ENCODE results near the gene SPANXD. TPM values are rescaled to one million over a fixed set of nuclear protein-coding genes. Genes with fewer than 3 reads are reported as not detected.
"Not testable (repeated sequence)": the region's sequence is repeated elsewhere in the genome, so short reads cannot be mapped to it uniquely, and the experiment has no call there.

Gene SPANXD, protein sequence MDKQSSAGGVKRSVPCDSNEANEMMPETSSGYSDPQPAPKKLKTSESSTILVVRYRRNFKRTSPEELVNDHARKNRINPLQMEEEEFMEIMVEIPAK
- not detected in 2 replicates for total RNA-seq

DNA sequence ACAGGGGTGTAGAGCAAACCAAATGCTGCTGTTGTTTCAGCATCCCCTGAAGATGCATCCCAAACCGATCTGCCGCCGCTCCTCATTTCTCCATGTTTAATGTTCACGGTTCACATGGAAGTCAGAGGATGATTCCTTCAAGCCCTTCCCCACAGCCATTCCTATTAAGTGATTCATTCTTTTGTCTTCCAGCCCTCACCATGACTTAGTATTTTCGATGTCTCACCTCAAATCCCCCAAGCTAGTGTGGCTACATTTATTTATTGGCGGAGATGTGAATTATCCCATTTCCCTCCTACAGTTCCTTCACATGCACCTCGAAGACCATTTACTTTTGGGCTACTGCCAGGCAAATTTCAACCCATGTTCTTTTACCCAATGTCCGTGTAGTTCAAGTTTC is at the start of gene SPANXD:
TSS of gene SPANXD (minus strand) at position 101 of the 400 bp plus-strand sequence. CDS start 334 bp downstream, outside the sequence.
- H3K4me3 Mint-ChIP-seq (ENCODE audit: low read depth); H3K27me3 Mint-ChIP-seq (ENCODE audit: low read depth); H3K9me3 Mint-ChIP-seq; DNase-seq (ENCODE audit: low spot score); H3K27ac Mint-ChIP-seq; H3K4me1 Mint-ChIP-seq (ENCODE audit: low read depth); intact Hi-C loops (cut with micrococcal nuclease); H3K36me3 Mint-ChIP-seq (ENCODE audit: low read depth): not testable (repeated sequence)

DNA sequence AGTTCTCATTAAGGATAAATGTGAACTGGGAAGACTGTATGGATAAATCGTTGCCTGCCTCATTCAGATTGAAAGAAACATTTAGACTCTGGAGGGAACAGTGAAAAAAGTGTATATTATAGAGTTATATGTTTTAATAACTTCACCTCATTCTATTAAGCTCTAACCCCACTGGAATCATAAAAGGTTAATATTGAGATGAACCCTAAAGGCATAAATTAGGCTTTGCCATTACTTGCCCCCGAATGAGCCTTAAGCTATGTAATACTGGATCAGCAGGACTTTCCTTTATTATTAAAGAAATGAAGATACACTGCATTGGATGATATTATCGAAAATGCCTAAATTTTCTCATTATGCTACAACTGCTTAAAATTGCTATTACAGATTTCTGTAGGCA is 44.1 kb upstream of the SPANXD start:
- H3K36me3 Mint-ChIP-seq (ENCODE audit: low read depth), result no peaks in the 10 kb centered on the region
- no peaks in the 10 kb centered on the region for H3K4me1 Mint-ChIP-seq (ENCODE audit: low read depth)
- no peaks in the 10 kb centered on the region for H3K9me3 Mint-ChIP-seq
- intact Hi-C loops (cut with micrococcal nuclease), result no loop called here
- DNase-seq (ENCODE audit: low spot score), result no peak
- no peak overlapping the region for H3K27ac Mint-ChIP-seq
- H3K4me3 Mint-ChIP-seq (ENCODE audit: low read depth), result no peak overlapping the region
- H3K27me3 Mint-ChIP-seq (ENCODE audit: low read depth), result no peaks in the 10 kb centered on the region

- Mint-ChIP-seq H3K9me3 (peaks cover 4% of the 10 kb centered on the region), H3K4me1 (ENCODE audit: low read depth) (no peaks in the 10 kb centered on the region), H3K36me3 (ENCODE audit: low read depth) (no peaks in the 10 kb centered on the region), H3K27me3 (ENCODE audit: low read depth) (no peaks in the 10 kb centered on the region), H3K27ac (no peak overlapping the region), H3K4me3 (ENCODE audit: low read depth) (no peak overlapping the region)
- DNase-seq (ENCODE audit: low spot score), result no peak
- intact Hi-C loops (cut with micrococcal nuclease), result no loop called here
Measured at GRCh38 chrX:141736656-141737055, 38.1 kb upstream of the SPANXD start.

DNA sequence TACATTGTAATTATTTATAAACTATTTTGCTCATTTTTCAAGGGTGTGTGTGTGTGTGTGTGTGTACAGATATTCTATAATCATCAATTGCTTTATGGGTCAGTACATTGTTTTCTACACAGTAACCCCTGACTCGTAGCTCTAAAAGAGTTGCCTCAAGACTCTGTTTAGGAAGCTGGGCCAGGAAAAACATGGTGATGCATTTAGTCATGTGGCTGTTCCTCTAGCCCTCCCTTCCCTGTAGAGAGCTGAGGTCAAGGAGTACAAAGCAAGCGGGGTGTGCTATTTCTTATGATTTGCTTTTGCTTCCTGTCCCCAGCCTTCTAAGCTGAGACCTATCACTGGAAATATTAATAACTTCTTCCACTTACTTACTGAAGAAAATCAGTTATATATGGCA is 34.8 kb upstream of the SPANXD start:
- Mint-ChIP-seq H3K4me1 (ENCODE audit: low read depth) (no peaks in the 10 kb centered on the region), H3K27me3 (ENCODE audit: low read depth) (no peaks in the 10 kb centered on the region), H3K27ac (no peak overlapping the region), H3K9me3 (peaks cover 4% of the 10 kb centered on the region), H3K36me3 (ENCODE audit: low read depth) (no peaks in the 10 kb centered on the region), H3K4me3 (ENCODE audit: low read depth) (no peak overlapping the region)
- no peak for DNase-seq (ENCODE audit: low spot score)
- intact Hi-C loops (cut with micrococcal nuclease), result no loop called here

- no peak for DNase-seq (ENCODE audit: low spot score)
- no peak overlapping the region for H3K4me3 Mint-ChIP-seq (ENCODE audit: low read depth)
- no peaks in the 10 kb centered on the region for H3K36me3 Mint-ChIP-seq (ENCODE audit: low read depth)
- no peaks in the 10 kb centered on the region for H3K4me1 Mint-ChIP-seq (ENCODE audit: low read depth)
- peaks cover 4% of the 10 kb centered on the region for H3K9me3 Mint-ChIP-seq
- no peak overlapping the region for H3K27ac Mint-ChIP-seq
- intact Hi-C loops (cut with micrococcal nuclease), result no loop called here
- no peaks in the 10 kb centered on the region for H3K27me3 Mint-ChIP-seq (ENCODE audit: low read depth)
Measured at GRCh38 chrX:141732031-141732430, 33.5 kb upstream of the SPANXD start.

GRCh38 chrX:141724186-141724585 is 25.6 kb upstream of the SPANXD start:
- Mint-ChIP-seq H3K27me3 (ENCODE audit: low read depth) (no peaks in the 10 kb centered on the region), H3K4me3 (ENCODE audit: low read depth) (no peak overlapping the region), H3K9me3 (peaks cover 9% of the 10 kb centered on the region), H3K4me1 (ENCODE audit: low read depth) (no peaks in the 10 kb centered on the region), H3K27ac (no peak overlapping the region), H3K36me3 (ENCODE audit: low read depth) (no peaks in the 10 kb centered on the region)
- no peak for DNase-seq (ENCODE audit: low spot score)
- intact Hi-C loops (cut with micrococcal nuclease), result no loop called here

- Mint-ChIP-seq H3K27me3 (ENCODE audit: low read depth) (no peaks in the 10 kb centered on the region), H3K4me1 (ENCODE audit: low read depth) (no peaks in the 10 kb centered on the region), H3K36me3 (ENCODE audit: low read depth) (no peaks in the 10 kb centered on the region), H3K9me3 (no peaks in the 10 kb centered on the region), H3K27ac (no peak overlapping the region), H3K4me3 (ENCODE audit: low read depth) (no peak overlapping the region)
- no peak for DNase-seq (ENCODE audit: low spot score)
- intact Hi-C loops (cut with micrococcal nuclease), result no loop called here
Measured at GRCh38 chrX:141714680-141715079, 16.1 kb upstream of the SPANXD start.

DNA sequence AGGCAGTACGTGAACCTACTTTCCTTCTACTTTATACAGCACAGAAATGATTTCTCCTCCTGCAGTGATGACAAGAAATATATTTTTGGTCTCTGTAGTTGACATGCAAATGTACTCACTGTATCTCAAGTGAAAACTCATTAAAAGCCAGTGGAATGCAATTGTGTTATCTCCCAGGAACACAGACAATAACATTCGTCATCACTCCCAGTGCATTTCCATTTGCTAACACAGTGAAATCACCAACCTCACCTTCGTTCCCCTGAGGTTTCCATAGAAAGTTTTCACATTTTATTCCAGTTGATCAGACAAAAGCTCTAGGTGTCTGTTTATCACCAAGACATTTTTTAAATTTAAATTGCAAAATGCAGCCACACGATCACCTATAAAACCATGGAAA is 2.5 kb upstream of the SPANXD start:
- H3K36me3 Mint-ChIP-seq (ENCODE audit: low read depth), result no peaks in the 10 kb centered on the region
- H3K4me1 Mint-ChIP-seq (ENCODE audit: low read depth), result no peaks in the 10 kb centered on the region
- intact Hi-C loops (cut with micrococcal nuclease), result no loop called here
- DNase-seq (ENCODE audit: low spot score), result no peak
- no peaks in the 10 kb centered on the region for H3K27me3 Mint-ChIP-seq (ENCODE audit: low read depth)
- no peak overlapping the region for H3K27ac Mint-ChIP-seq
- peaks cover 6% of the 10 kb centered on the region for H3K9me3 Mint-ChIP-seq
- H3K4me3 Mint-ChIP-seq (ENCODE audit: low read depth), result no peak overlapping the region

GRCh38 chrX:141673946-141674345 is 24.6 kb downstream of the SPANXD start:
- no peaks in the 10 kb centered on the region for H3K36me3 Mint-ChIP-seq (ENCODE audit: low read depth)
- H3K4me3 Mint-ChIP-seq (ENCODE audit: low read depth), result no peak overlapping the region
- H3K4me1 Mint-ChIP-seq (ENCODE audit: low read depth), result no peaks in the 10 kb centered on the region
- no peaks in the 10 kb centered on the region for H3K27me3 Mint-ChIP-seq (ENCODE audit: low read depth)
- no peak for DNase-seq (ENCODE audit: low spot score)
- peaks cover 12% of the 10 kb centered on the region for H3K9me3 Mint-ChIP-seq
- intact Hi-C loops (cut with micrococcal nuclease), result no loop called here
- no peak overlapping the region for H3K27ac Mint-ChIP-seq

GRCh38 chrX:141669689-141670088 is 28.9 kb downstream of the SPANXD start:
- H3K27me3 Mint-ChIP-seq (ENCODE audit: low read depth), result no peaks in the 10 kb centered on the region
- no peaks in the 10 kb centered on the region for H3K36me3 Mint-ChIP-seq (ENCODE audit: low read depth)
- no peak overlapping the region for H3K27ac Mint-ChIP-seq
- peaks cover 7% of the 10 kb centered on the region for H3K9me3 Mint-ChIP-seq
- H3K4me3 Mint-ChIP-seq (ENCODE audit: low read depth), result no peak overlapping the region
- H3K4me1 Mint-ChIP-seq (ENCODE audit: low read depth), result no peaks in the 10 kb centered on the region
- no peak for DNase-seq (ENCODE audit: low spot score)
- intact Hi-C loops (cut with micrococcal nuclease), result no loop called here

DNA sequence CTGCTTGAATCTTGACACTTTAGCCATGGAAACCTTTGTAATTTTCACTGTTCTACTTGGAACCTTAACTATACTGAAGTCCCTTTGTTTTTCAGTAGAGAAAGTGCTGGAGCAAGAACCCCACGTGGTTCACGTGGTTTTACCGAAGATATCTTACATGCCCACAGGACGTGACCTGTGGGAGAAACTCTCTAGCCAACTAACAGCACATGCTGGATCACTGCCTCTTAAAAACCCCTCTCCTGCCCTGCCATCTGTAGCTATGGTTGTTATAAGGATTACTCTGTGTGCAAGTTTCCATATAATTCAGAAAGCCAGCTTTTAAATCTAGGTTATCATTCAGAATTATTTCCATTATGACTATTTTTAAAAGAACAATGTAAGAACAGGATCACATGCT is 30.2 kb downstream of the SPANXD start:
- no peaks in the 10 kb centered on the region for H3K27me3 Mint-ChIP-seq (ENCODE audit: low read depth)
- no peak overlapping the region for H3K27ac Mint-ChIP-seq
- H3K9me3 Mint-ChIP-seq, result peaks cover 7% of the 10 kb centered on the region
- intact Hi-C loops (cut with micrococcal nuclease), result no loop called here
- DNase-seq (ENCODE audit: low spot score), result no peak
- no peaks in the 10 kb centered on the region for H3K4me1 Mint-ChIP-seq (ENCODE audit: low read depth)
- H3K4me3 Mint-ChIP-seq (ENCODE audit: low read depth), result no peak overlapping the region
- no peaks in the 10 kb centered on the region for H3K36me3 Mint-ChIP-seq (ENCODE audit: low read depth)

GRCh38 chrX:141662781-141663180 is 35.8 kb downstream of the SPANXD start:
- no peaks in the 10 kb centered on the region for H3K27me3 Mint-ChIP-seq (ENCODE audit: low read depth)
- no peaks in the 10 kb centered on the region for H3K9me3 Mint-ChIP-seq
- no peak overlapping the region for H3K4me3 Mint-ChIP-seq (ENCODE audit: low read depth)
- H3K27ac Mint-ChIP-seq, result no peak overlapping the region
- H3K4me1 Mint-ChIP-seq (ENCODE audit: low read depth), result no peaks in the 10 kb centered on the region
- H3K36me3 Mint-ChIP-seq (ENCODE audit: low read depth), result no peaks in the 10 kb centered on the region
- intact Hi-C loops (cut with micrococcal nuclease), result no loop called here
- DNase-seq (ENCODE audit: low spot score), result no peak

- Mint-ChIP-seq H3K9me3 (peaks cover 5% of the 10 kb centered on the region), H3K36me3 (ENCODE audit: low read depth) (no peaks in the 10 kb centered on the region), H3K4me1 (ENCODE audit: low read depth) (no peaks in the 10 kb centered on the region), H3K27me3 (ENCODE audit: low read depth) (no peaks in the 10 kb centered on the region), H3K4me3 (ENCODE audit: low read depth) (no peak overlapping the region), H3K27ac (no peak overlapping the region)
- DNase-seq (ENCODE audit: low spot score), result no peak
- intact Hi-C loops (cut with micrococcal nuclease), result no loop called here
Measured at GRCh38 chrX:141652286-141652685, 46.3 kb downstream of the SPANXD start.

Data from activated T-helper 2 cell treated with anti-CD3 and anti-CD28 coated beads, Interferon-gamma antibody, Interleukin-2, Interleukin-4, amounts not matched to agents 10 μg/mL and 5 μg/mL and 100 μg/mL, durations not matched to agents 14 hours and 24 hours and 36 hours (primary cell).